Endothelial cell of umbilical vein (primary cell): ENCODE data around the gene TSPAN9. TPM values are rescaled to one million over a fixed set of nuclear protein-coding genes. Genes with fewer than 3 reads are reported as not detected.

ENCODE experiments used
- BruUV-seq: library from RNA; stranded (reverse); fragments of 400-500 nt; replicated peaks from 2 replicates; lab custom pipeline; 2021; lab: Mats Ljungman, UMichigan
- CTCF ChIA-PET: fragments of 300-600, 350-600 bp; sonication (Branson Sonifier 250); formaldehyde crosslinking; loops from one replicate; lab custom pipeline; 2021; ENCODE audit warnings: antibody characterized with exemption, inconsistent platforms; lab: Charles Lee
- POLR2A ChIA-PET: fragments of 300-600, 350-600 bp; sonication (Branson Sonifier 250); formaldehyde crosslinking; loops from one replicate; lab custom pipeline; 2021; ENCODE audit warnings: antibody characterized with exemption, inconsistent platforms; lab: Charles Lee
- DNase-seq: peaks from one replicate; pipeline ENCODE4 v3.0.0-alpha.2; 2011; ENCODE audit warnings: low read depth, low spot score
- FAIRE-seq: peaks from 2 replicates; lab custom pipeline; 2011; peaks lifted over from hg19 to GRCh38; lab: Jason Lieb, UNC
- H2AFZ ChIP-seq: 2 replicates; pipeline ENCODE4 v1.6.0; 2012; ENCODE audit warnings: low read depth, low read length, control low read depth, inconsistent platforms
- H3K27ac ChIP-seq: 2 replicates; pipeline ENCODE4 v1.5.1; 2011; ENCODE audit warnings: low read depth, mild to moderate bottlenecking, control low read depth, low read length, moderate library complexity; ENCODE audit not compliant: insufficient read depth
- H3K27me3 ChIP-seq, 2 experiments: 2 replicates each; pipeline versions ENCODE4 v1.6.0 to v1.6.1; 2011; ENCODE audit warnings: low read length in 2 of 2, mixed read lengths in 1 of 2; ENCODE audit not compliant: control insufficient read depth in 2 of 2, insufficient read depth in 2 of 2
- H3K36me3 ChIP-seq, 2 experiments: 2 replicates in 1 of 2; 3 replicates in 1 of 2; pipeline ENCODE4 v1.5.1; 2011; ENCODE audit warnings: low read length in 2 of 2, mild to moderate bottlenecking in 1 of 2, moderate library complexity in 1 of 2; ENCODE audit not compliant: control insufficient read depth in 2 of 2, insufficient read depth in 2 of 2; ENCODE audit errors: extremely low read depth in 1 of 2
- H3K4me1 ChIP-seq: 3 replicates; pipeline ENCODE4 v1.5.1; 2011; ENCODE audit warnings: mild to moderate bottlenecking, low read length; ENCODE audit not compliant: control insufficient read depth, insufficient read depth; ENCODE audit errors: extremely low read depth
- H3K4me2 ChIP-seq: 2 replicates; pipeline ENCODE4 v1.6.1; 2011; ENCODE audit warnings: low read length, control low read depth, mixed read lengths; ENCODE audit not compliant: insufficient read depth
- H3K4me3 ChIP-seq, 3 experiments: fragments of 200-600 bp in 1 of 3; sonication (generic), shearing (Covaris generic) in 1 of 3; replicated peaks in 1 of 3; 2 replicates each; pipeline ENCODE4 v1.5.1; 2011 to 2016; ENCODE audit warnings: control low read depth in 3 of 3, low read length in 3 of 3, mild to moderate bottlenecking in 2 of 3, inconsistent platforms in 1 of 3, low read depth in 1 of 3, moderate library complexity in 1 of 3; ENCODE audit not compliant: insufficient read depth in 1 of 3
- H3K79me2 ChIP-seq: 2 replicates; pipeline ENCODE4 v1.6.0; 2012; ENCODE audit warnings: low read length, inconsistent platforms; ENCODE audit not compliant: control insufficient read depth, insufficient read depth
- H3K9ac ChIP-seq: replicated peaks from 2 replicates; pipeline ENCODE3; 2011; ENCODE audit warnings: low read length, control low read depth; ENCODE audit not compliant: insufficient read depth; ENCODE audit errors: extremely low read depth
- H3K9me1 ChIP-seq: replicated peaks from 3 replicates; pipeline ENCODE4 v1.6.0; 2011; ENCODE audit warnings: mild to moderate bottlenecking, low read length; ENCODE audit not compliant: control insufficient read depth, insufficient read depth; ENCODE audit errors: extremely low read depth
- H3K9me3 ChIP-seq: replicated peaks from 2 replicates; pipeline ENCODE4 v1.5.1; 2012; ENCODE audit warnings: low read length, inconsistent platforms; ENCODE audit not compliant: control insufficient read depth, insufficient read depth
- H4K20me1 ChIP-seq: replicated peaks from 2 replicates; pipeline ENCODE3; 2011; ENCODE audit warnings: mild to moderate bottlenecking, low read length; ENCODE audit not compliant: control insufficient read depth, insufficient read depth; ENCODE audit errors: extremely low read depth
- EZH2 ChIP-seq: IDR thresholded peaks from 2 replicates; pipeline ENCODE4 v1.6.1; 2012; ENCODE audit warnings: borderline replicate concordance, low read depth, mild to moderate bottlenecking, moderate library complexity, low read length, inconsistent platforms; ENCODE audit not compliant: severe bottlenecking
- FOS ChIP-seq: IDR thresholded peaks from 2 replicates; pipeline ENCODE4 v1.6.1; 2011; ENCODE audit warnings: mild to moderate bottlenecking, low read length, moderate library complexity, borderline replicate concordance; ENCODE audit not compliant: insufficient read depth
- GATA2 ChIP-seq: IDR thresholded peaks from 2 replicates; pipeline ENCODE4 v1.7.0; 2011; ENCODE audit warnings: low read depth, mild to moderate bottlenecking, moderate library complexity, mixed read lengths, low read length; ENCODE audit not compliant: insufficient read length, insufficient read depth
- JUN ChIP-seq: IDR thresholded peaks from 2 replicates; pipeline ENCODE4 v1.6.1; 2011; ENCODE audit warnings: borderline replicate concordance, low read depth; ENCODE audit not compliant: insufficient read length, insufficient read depth
- MYC ChIP-seq: IDR thresholded peaks from one replicate; pipeline ENCODE4 v1.6.1; 2011; ENCODE audit warnings: mild to moderate bottlenecking, low read depth, low read length
- POLR2A ChIP-seq: IDR thresholded peaks from 2 replicates; pipeline ENCODE4 v1.6.1; 2012; ENCODE audit warnings: low read depth, mild to moderate bottlenecking, control low read depth, low read length
- POLR2AphosphoS5 ChIP-seq: IDR thresholded peaks from 2 replicates; pipeline ENCODE4 v1.6.1; 2012; ENCODE audit warnings: low read depth, mild to moderate bottlenecking, control low read depth, low read length, moderate library complexity; ENCODE audit not compliant: insufficient read depth
- dilution Hi-C: fragments of 300-500 bp; cut with MboI; formaldehyde crosslinking; loops from one replicate; pipeline ENCODE4 v1.15.0; 2019; ENCODE audit warnings: low sequenced_read_pairs; ENCODE audit not compliant: extremely low pct_ligation_motif_present
- intact Hi-C: fragments of 100-400 bp; cut with micrococcal nuclease; formaldehyde crosslinking; loops from one replicate; pipeline ENCODE4 v1.10.0; 2022
- polyA plus RNA-seq, 4 experiments: library from polyadenylated mRNA; depleted of rRNA in 3 of 4; stranded (reverse) in 3 of 4; unstranded in 1 of 4; fragments of >200 nt; gene quantifications; 2 replicates each; pipeline versions ENCODE4 v1.2.1 to v1.2.3, GENCODE V29; 2011 to 2012; ENCODE audit warnings: missing spikeins in 1 of 4
- total RNA-seq: library from RNA; stranded (reverse); gene quantifications from 2 replicates; pipeline ENCODE4 v1.2.3, GENCODE V29; 2021
- TF ChIP-seq, protein P1 (sequence below), 2 donors: IDR thresholded peaks; 1 replicate in 1 of 2; 2 replicates in 1 of 2; pipeline ENCODE4 v1.5.1; 2011; ENCODE audit warnings: low read length in 2 of 2, mild to moderate bottlenecking in 2 of 2, moderate library complexity in 2 of 2, control low read depth in 1 of 2, inconsistent platforms in 1 of 2, low read depth in 1 of 2; ENCODE audit not compliant: insufficient read depth in 1 of 2; ENCODE audit errors: extremely low read depth in 1 of 2
- TF ChIP-seq, protein P2 (sequence below): IDR thresholded peaks from 2 replicates; pipeline ENCODE4 v1.6.1; 2011; ENCODE audit not compliant: insufficient read depth, insufficient read length

The TSPAN9 gene
- total and polyA plus RNA-seq, 2 donors (not counting 3 experiments of a cell fraction or from before 2014, with no cell fraction given), result 43.3 to 66.8 TPM

DNA sequence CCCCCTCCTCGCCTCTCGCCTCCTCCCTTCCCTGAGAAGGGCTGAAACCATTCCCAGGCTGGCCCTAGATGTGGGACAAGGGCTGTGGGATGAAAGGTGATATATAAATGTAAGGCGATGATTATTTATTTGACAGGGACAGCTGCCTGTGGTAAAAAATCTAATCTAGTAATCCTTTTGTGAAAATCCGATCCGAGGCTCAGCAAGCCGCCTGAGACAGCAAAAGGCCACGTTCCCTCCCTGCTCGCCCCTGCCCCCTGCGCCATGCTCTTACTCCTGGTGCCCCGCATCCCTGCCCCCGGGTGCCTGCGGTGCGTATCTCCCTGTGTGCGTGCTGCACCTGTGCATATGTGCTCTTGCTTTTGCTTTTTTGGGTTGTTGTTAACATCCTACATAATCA, 65.2 kb downstream of the TSPAN9 start:
- Histone ChIP-seq H3K27ac (no peak overlapping the region), H3K9ac (no peak overlapping the region), H3K9me1 (no peaks in the 10 kb centered on the region), H3K4me1 (no peaks in the 10 kb centered on the region), H3K4me3 (no peak overlapping the region), H4K20me1 (no peaks in the 10 kb centered on the region), H3K9me3 (no peaks in the 10 kb centered on the region), H2AFZ (no peak overlapping the region), H3K79me2 (no peaks in the 10 kb centered on the region), H3K36me3 (no peaks in the 10 kb centered on the region), H3K4me2 (no peak overlapping the region), H3K27me3 (no peaks in the 10 kb centered on the region)
- ChIA-PET POLR2A (no interaction called here), CTCF (interaction anchor here (14.7 kb wide), 1 partner anchor 132 kb away, joined by 312 read pairs; no protein-coding TSS in a partner anchor)
- dilution Hi-C loops, result no loop called here
- FAIRE-seq (no peak), DNase-seq (no peak)
- intact Hi-C loops, result no loop called here
- no peak for TF ChIP-seq POLR2A
- no peak for TF ChIP-seq EZH2
- no peak for TF ChIP-seq JUN
- TF ChIP-seq, protein P1, sequence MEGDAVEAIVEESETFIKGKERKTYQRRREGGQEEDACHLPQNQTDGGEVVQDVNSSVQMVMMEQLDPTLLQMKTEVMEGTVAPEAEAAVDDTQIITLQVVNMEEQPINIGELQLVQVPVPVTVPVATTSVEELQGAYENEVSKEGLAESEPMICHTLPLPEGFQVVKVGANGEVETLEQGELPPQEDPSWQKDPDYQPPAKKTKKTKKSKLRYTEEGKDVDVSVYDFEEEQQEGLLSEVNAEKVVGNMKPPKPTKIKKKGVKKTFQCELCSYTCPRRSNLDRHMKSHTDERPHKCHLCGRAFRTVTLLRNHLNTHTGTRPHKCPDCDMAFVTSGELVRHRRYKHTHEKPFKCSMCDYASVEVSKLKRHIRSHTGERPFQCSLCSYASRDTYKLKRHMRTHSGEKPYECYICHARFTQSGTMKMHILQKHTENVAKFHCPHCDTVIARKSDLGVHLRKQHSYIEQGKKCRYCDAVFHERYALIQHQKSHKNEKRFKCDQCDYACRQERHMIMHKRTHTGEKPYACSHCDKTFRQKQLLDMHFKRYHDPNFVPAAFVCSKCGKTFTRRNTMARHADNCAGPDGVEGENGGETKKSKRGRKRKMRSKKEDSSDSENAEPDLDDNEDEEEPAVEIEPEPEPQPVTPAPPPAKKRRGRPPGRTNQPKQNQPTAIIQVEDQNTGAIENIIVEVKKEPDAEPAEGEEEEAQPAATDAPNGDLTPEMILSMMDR (IDR thresholded peaks at IDR 0.05; ENCODE audit: extremely low read depth in 1 of 2, insufficient read depth in 1 of 2, low read depth in 1 of 2, low read length in 2 of 2), result no peak
- TF ChIP-seq, protein P2, sequence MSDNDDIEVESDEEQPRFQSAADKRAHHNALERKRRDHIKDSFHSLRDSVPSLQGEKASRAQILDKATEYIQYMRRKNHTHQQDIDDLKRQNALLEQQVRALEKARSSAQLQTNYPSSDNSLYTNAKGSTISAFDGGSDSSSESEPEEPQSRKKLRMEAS, result no peak
- no peak for TF ChIP-seq FOS
- TF ChIP-seq POLR2AphosphoS5, result no peak
- TF ChIP-seq MYC, result no peak
- TF ChIP-seq GATA2, result no peak
- BruUV-seq, result no TSS peak
